ENCODE measurements around the gene ATG9B. TPM values are rescaled to one million over a fixed set of nuclear protein-coding genes. Genes with fewer than 3 reads are reported as not detected.
A peak's percentile ranks its signal among the peaks of the same experiment; 100 is the strongest.

Gene ATG9B
- total and polyA plus RNA-seq, 7 donors = 0.12 to 0.18 (median 0.18) TPM; not detected in 4

DNA sequence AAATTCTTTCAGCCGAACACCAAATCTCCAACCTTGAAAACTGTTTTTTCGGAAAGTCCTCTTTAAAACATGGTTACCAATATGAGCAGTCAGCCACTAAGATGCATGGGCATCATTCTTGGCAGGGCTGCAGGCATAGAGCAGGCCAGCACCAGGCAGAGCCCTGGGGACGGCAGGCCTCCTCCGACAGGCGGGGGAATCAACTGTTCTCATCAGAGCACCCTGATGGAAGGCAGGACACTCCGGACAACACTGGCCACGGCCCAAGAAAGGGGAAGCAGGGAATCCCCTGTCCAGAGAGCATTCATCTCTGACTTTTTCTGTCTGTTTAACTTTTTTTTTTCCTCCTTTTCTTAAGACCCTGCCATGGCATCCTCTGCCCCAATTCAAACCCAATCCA, 34.8 kb downstream of the ATG9B start:
- Histone ChIP-seq H3K27me3 (ENCODE audit: insufficient read depth in 3 of 3, low read length in 2 of 3) (peaks cover 0 to 4% (median 0%) of the 10 kb centered on the region in 3 donors), H3K36me3 (ENCODE audit: insufficient read depth in 1 of 2, low read depth in 1 of 2) (no peaks in the 10 kb centered on the region), H3K9me3 (no peaks in the 10 kb centered on the region), H3K27ac (peak overlapping the region; percentile 9), H3K4me1 (no peaks in the 10 kb centered on the region), H3K4me3 (no peak overlapping the region)
- no peak for ATAC-seq
- no peak for DNase-seq
- intact Hi-C loops (cut with DNase I) = loop anchor here in 1 of 2 donors (10.0 kb wide), 1 partner anchor 205 kb away; no protein-coding TSS in a partner anchor
- 32 to 42% (median 35%) methylated on average over 6 to 7 of the region's 7 CpGs for WGBS, 3 donors
- TF ChIP-seq, protein P1, sequence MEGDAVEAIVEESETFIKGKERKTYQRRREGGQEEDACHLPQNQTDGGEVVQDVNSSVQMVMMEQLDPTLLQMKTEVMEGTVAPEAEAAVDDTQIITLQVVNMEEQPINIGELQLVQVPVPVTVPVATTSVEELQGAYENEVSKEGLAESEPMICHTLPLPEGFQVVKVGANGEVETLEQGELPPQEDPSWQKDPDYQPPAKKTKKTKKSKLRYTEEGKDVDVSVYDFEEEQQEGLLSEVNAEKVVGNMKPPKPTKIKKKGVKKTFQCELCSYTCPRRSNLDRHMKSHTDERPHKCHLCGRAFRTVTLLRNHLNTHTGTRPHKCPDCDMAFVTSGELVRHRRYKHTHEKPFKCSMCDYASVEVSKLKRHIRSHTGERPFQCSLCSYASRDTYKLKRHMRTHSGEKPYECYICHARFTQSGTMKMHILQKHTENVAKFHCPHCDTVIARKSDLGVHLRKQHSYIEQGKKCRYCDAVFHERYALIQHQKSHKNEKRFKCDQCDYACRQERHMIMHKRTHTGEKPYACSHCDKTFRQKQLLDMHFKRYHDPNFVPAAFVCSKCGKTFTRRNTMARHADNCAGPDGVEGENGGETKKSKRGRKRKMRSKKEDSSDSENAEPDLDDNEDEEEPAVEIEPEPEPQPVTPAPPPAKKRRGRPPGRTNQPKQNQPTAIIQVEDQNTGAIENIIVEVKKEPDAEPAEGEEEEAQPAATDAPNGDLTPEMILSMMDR (IDR thresholded peaks at IDR 0.05) = no peak

DNA sequence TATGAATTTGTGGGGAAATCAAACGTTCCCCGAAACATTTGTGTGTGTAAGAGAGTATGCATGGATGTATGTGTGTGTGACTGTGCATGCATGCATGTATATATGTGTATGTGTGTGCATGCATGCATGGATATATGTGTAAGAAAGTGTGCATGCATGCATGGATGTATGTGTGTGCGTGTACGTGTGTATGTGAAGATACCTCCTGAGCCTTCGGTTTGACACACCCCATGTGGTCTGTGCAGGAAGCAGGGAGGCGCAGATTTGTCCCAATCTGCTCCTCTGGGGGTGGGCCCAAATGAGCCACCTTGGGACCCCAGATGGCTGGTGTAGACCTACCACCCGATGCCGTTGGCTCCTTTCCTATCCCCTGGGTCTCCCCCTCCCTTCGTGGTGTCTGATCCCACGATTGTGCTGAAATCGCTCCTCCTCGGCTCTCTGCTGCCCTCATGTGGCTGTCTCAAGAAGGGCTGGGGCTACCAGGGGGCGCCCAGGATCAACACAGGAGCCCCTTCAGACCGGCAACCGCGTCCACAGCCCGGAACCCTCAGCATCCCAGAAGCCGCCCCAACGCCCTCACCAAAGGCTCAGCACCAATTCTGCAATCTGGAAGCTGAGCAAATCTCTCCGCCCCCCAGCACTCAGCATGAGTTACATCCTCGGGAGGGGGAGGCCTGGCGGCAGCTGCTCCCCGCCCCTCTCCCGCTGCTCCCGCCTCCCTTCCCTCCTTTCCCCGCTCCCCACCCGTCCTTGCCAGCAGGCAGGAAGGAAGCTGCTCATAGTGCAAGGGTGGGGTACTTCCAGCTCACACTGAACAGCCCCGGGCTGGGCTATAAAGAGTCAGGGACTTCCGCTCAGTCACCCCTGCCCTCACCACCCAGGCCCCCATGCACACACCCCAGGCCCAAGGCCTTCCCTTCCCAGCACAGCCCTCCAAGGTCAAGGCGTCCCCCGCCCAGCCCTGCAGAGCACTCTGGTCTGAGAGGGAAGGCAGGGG, 35.8 kb downstream of the ATG9B start:
- intact Hi-C loops (cut with DNase I) = loop anchor here in 1 of 2 donors (1.0 to 10.0 kb wide), 2 partner anchors 89 to 204 kb away; no protein-coding TSS in a partner anchor
- WGBS, 3 donors = 15 to 19% (median 17%) methylated on average over 26 to 31 of the region's 31 CpGs
- Histone ChIP-seq H3K27me3 (ENCODE audit: insufficient read depth in 3 of 3, low read length in 2 of 3) (peaks cover 0 to 4% (median 0%) of the 10 kb centered on the region in 3 donors), H3K36me3 (ENCODE audit: insufficient read depth in 1 of 2, low read depth in 1 of 2) (no peaks in the 10 kb centered on the region), H3K4me1 (no peaks in the 10 kb centered on the region), H3K27ac (peak overlapping the region; percentile 9), H3K9me3 (no peaks in the 10 kb centered on the region), H3K4me3 (no peak overlapping the region)
- peak; percentile 64 to 77 for DNase-seq
- ATAC-seq = peak; percentile 57 to 70 (median 67)
- TF ChIP-seq, protein P1 (IDR thresholded peaks at IDR 0.05) = peak; percentile 84

DNA sequence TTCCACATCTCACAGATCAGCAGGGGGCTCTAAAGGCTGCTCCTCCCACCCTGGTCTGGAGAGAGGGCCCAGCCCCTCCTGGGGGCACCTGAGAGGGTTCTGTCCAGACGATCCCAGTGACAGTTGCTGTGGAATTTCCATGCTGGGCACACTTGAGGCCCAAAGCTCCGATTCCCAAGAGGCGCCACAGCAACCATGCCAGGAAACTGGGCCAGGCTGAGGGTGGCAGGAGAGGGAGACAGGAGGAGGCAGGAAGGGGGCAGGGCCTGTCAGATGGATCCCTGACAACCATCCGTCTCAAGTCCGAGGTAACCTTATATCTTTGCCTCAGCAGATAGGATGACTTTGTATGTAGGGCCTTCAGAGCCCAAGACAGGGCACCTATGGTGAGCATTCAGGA, 37.7 kb downstream of the ATG9B start:
- Histone ChIP-seq H3K9me3 (no peaks in the 10 kb centered on the region), H3K36me3 (ENCODE audit: insufficient read depth in 1 of 2, low read depth in 1 of 2) (no peaks in the 10 kb centered on the region), H3K27me3 (ENCODE audit: insufficient read depth in 3 of 3, low read length in 2 of 3) (peaks cover 0 to 20% (median 0%) of the 10 kb centered on the region in 3 donors), H3K27ac (no peak overlapping the region), H3K4me1 (no peaks in the 10 kb centered on the region), H3K4me3 (no peak overlapping the region)
- DNase-seq (no peak), ATAC-seq (no peak)
- intact Hi-C loops (cut with DNase I) = loop anchor here in 1 of 2 donors (10.0 kb wide), 1 partner anchor 202 kb away; no protein-coding TSS in a partner anchor
- TF ChIP-seq, protein P1 (IDR thresholded peaks at IDR 0.05) = no peak
- 57 to 61% (median 60%) methylated on average over 5 of the region's 5 CpGs for WGBS, 3 donors

DNA sequence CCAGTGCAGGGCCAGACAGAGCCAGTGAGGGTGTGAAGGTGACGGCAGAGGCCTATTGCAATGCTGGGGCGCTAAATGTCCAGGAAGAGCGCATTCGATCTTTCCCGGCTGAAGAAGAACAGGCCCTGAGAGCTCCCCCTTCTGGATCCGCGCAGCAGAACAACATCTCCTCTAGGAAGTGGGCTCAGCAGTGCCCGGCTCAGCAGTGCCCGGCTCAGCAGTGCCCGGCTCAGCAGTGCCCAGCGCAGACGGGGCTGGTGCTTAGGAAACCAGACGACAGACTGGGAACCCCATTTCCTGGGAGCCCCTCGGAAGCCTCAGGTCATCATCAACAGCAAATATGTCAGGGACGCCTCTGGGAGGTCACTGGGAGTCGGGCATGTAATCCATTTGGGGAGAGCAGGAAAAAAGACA, 38.2 kb downstream of the ATG9B start:
- WGBS, 3 donors = 9 to 13% (median 11%) methylated on average over 16 of the region's 16 CpGs
- intact Hi-C loops (cut with DNase I) = loop anchor here in 1 of 2 donors (10.0 kb wide), 1 partner anchor 201 kb away; no protein-coding TSS in a partner anchor
- Histone ChIP-seq H3K27me3 (ENCODE audit: insufficient read depth in 3 of 3, low read length in 2 of 3) (peaks cover 0 to 25% (median 0%) of the 10 kb centered on the region in 3 donors), H3K27ac (no peak overlapping the region), H3K36me3 (ENCODE audit: insufficient read depth in 1 of 2, low read depth in 1 of 2) (no peaks in the 10 kb centered on the region), H3K9me3 (no peaks in the 10 kb centered on the region), H3K4me1 (no peaks in the 10 kb centered on the region), H3K4me3 (no peak overlapping the region)
- TF ChIP-seq, protein P1 (IDR thresholded peaks at IDR 0.05) = peak; percentile 49
- peak; percentile 57 to 70 for DNase-seq
- peak in 2 of 4 donors; percentile 39 to 54 for ATAC-seq
